Kidney tubule cell (primary cell): ENCODE data around the gene HOXD9.

ENCODE experiments used
- DNase-seq: peaks from one replicate; pipeline ENCODE4 v3.0.0-alpha.2; 2018; ENCODE audit warnings: low spot score

HOXD9 gene

GRCh38 chr2:176165370-176166050 is 43.0 kb downstream of the HOXD9 start:
- DNase-seq = no peak

DNA sequence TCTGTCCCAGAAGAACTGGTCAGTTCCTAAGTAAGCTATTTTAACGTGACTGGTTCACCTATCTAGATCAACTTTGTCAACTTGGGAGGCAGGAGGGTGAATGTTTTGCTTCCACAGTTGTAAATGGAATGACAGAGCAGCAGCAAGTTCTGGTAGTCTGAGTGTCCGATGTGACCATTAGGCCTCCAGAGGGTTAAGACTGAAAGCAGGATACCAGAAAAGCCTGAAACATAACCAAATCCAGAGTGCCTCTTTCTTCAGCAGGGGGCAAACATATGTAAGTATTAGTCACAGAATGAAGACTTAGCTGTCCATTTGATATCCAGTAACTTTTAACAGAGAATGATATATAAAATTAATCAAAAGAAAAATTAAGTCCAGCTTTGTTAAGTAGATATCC is 43.8 kb downstream of the HOXD9 start:
- DNase-seq = no peak

DNA sequence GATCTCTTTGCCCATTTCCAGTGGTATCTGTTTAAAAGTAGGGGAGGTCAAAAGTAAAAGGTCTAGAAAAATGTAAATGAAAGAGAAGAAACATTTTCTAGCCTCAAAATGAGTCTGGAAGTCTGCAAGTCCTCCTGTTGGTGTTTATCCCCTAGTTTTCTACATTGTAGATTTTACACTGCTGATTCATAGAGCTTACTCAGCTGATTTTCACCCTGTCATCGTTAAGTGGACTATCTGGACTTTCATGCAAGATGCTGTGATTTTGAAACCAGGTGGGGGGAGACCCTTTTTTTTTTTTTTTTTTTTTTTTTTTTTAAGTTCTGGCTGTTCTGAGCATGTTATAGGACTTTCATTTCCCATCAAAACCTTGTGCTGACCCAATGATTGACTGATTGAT is 44.9 kb downstream of the HOXD9 start:
- no peak for DNase-seq

DNA sequence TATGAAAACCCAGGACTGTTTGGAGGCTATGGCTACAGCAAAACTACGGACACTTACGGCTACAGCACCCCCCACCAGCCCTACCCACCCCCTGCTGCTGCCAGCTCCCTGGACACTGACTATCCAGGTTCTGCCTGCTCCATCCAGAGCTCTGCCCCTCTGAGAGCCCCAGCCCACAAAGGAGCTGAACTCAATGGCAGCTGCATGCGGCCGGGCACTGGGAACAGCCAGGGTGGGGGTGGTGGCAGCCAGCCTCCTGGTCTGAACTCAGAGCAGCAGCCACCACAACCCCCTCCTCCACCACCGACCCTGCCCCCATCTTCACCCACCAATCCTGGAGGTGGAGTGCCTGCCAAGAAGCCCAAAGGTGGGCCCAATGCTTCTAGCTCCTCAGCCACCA is 46.7 kb downstream of the HOXD9 start:
- DNase-seq = no peak

DNA sequence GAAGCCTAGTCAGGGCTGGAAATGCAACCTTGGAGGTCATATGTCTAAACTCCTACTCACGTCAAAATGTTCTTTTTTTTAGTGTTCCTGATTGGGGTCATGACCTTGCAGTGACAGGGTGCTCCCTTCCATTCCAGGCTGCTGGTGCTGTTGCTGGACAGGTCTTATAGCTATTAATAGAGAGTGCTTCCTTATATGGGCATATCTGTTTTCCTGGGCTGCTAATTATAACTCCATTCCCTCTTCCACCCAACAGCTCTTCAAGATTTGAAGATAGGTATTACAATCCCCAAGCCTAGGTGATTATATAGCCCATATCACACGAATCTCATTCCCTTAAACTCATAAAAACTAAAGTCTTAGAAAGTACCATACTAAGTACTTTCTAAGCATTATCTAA is 47.2 kb downstream of the HOXD9 start:
- DNase-seq = no peak

GRCh38 chr2:176170602-176171305 is 48.2 kb downstream of the HOXD9 start:
- no peak for DNase-seq

GRCh38 chr2:176171351-176172006 is 49.0 kb downstream of the HOXD9 start:
- DNase-seq = peak; percentile 49

GRCh38 chr2:176172007-176172894 is 49.7 kb downstream of the HOXD9 start:
- DNase-seq = peak; percentile 26

GRCh38 chr2:176172895-176173566 is 50.5 kb downstream of the HOXD9 start:
- no peak for DNase-seq

- DNase-seq = no peak
These were observed 51.3 kb downstream of the HOXD9 start for GRCh38 chr2:176173567-176174381.

GRCh38 chr2:176174382-176174823 is 51.9 kb downstream of the HOXD9 start:
- DNase-seq = peak; percentile 70
